ENCODE measurements around the gene PRKN.
"Not testable (repeated sequence)": the region's sequence is repeated elsewhere in the genome, so short reads cannot be mapped to it uniquely, and the experiment has no call there.

Gene PRKN

DNA sequence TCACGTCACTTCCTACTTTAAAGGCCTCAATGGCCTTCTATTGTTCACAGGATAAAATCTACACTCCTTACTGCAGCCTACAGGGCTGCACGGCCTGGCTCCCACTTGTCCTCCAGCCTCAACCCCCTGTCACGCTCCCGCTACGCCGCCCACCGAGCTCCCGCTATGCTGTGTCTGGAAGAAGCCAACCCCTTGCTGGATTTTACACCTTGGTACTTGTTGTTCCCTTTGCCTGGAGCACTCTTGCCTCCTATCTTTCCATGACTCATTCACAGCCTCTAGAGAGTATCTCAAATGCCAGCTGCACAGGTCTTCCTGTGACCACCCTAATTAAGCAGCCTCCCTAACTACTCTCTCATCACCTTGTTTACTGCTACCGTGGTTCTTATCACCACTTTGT is 259.9 kb downstream of the PRKN start:
- no peak overlapping the region for H3K4me3 ChIP-seq (ENCODE audit: low read depth, low read length)

DNA sequence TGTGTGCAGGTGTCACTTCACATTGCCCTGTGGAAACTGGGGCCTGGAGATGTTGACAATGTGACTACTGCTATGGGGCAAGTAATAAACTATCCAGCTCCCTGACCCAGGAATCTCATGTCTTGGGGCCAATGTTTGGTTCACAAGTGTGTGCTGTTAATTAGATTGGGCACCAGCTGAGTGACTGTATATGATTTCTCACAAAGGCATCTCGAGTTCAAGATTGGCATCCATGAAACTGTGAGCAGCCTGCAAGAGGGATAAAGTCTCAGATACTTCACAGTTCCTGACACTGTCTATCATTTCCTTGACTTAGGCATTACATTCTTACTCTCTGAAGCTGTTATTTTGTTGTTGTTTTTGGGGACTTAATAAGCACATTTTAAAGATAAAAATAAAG is 264.0 kb downstream of the PRKN start:
- no peak overlapping the region for H3K4me3 ChIP-seq (ENCODE audit: low read depth, low read length)

DNA sequence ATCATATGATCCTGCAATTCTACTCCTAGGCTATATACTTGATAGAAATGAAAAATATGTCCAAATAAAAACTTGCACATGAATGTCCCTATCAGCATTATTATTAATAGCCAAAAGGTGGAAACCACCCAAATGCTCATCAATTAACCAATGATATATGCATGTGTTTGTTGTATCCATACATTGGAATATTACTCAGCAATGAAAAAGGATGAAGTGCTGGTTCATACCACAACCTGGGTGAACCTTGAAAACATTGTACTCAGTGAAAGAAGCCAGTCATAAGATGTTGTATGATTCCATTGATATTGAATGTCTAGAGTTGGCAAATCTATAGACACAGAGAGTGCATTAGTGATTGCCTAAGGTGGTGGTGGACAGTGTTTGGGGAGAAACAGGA is 267.6 kb downstream of the PRKN start:
- H3K4me3 ChIP-seq (ENCODE audit: low read depth, low read length), result no peak overlapping the region

DNA sequence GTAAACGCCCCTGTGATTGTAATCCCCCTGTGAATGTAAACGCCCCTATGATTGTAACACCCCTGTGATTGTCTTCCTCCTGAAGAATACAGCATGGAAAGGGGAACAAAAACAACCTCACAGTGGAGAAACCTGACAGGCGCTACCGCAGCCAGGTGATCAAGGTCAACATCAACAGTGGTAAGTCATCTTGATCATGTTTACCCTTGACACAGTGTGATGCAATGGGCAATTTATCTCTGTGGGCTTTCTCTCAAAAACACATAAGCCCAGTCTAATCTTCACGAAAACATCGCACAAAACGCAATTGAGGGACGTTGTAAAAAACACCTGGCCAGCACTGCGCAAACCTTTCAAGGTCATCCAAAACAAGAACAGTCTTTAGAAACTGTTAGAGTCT is 277.2 kb downstream of the PRKN start:
- H3K4me3 ChIP-seq (ENCODE audit: low read depth, low read length), result no peak overlapping the region

DNA sequence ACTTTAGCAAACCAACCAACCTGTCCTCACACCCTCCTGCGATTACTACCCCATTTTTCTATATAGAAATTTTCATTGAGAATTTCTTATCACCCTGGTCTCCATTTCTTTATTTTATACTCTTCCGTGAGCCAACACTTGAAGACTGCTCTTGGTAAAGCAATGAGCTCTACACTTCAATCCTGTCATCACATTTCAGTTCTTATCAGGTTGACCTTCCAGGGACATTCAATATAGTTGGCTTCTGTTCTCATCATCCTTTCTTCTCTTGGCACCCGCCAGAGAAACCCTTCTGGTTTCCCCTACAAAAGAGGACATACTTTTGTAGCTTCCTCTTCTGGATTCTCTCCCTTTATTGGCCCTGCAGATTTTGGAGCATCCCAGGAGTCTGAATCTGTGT is 279.3 kb downstream of the PRKN start:
- H3K4me3 ChIP-seq (ENCODE audit: low read depth, low read length), result no peak overlapping the region

DNA sequence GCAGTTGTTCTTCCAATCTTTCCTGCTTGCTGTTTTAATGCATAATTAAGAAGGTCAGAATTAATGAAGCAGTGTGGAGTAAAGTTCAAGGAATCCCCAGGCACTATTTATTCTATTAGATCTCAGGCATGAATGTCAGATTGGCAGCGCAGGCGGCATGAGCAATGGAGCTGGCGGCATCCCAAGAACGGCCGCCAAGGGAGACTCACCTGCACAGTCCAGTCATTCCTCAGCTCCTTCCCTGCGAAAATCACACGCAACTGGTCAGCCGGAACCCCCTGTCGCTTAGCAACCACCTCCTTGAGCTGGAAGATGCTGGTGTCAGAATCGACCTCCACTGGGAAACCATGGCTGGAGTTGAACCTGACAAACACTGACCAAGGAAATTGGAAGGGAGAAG is 284.5 kb downstream of the PRKN start:
- H3K4me3 ChIP-seq (ENCODE audit: low read depth, low read length), result no peak overlapping the region

DNA sequence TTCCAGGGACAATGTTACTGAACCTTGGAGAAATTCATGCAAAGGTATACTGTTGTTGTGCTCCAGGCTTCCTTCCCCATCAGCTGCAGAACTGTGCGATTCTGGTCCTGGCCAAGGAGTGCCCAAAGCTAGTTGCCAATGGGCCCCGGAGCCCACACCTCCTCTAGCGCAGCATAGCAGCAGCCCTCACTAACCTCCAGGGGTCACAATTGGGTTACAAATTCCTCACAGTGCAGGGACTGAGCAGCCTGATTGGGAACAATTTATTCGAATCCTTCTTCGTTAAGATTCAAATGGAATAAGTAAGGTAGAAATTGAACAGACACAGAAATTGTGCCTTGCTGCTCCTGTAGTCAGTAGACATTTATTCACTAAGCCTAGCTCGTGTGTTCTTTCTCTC is 284.9 kb downstream of the PRKN start:
- H3K4me3 ChIP-seq (ENCODE audit: low read depth, low read length), result no peak overlapping the region

DNA sequence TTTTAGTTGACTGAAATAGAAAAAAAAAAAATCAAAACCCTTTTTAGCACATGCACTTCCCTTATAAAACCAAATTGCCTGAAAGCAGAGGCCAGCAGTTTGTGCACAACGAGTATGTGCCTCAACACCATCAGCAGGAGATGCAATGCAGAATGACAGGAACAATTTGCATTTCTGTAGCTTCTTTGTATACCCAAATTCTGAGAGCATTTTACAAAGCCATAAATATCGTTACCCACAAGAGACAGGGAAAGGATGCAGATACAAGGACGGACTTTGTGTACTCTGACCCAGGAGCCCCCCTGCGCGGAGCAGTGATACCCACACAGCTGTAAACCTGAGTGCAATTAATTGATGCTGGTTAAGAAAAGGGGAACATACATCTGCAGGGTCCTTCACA is 285.6 kb downstream of the PRKN start:
- H3K4me3 ChIP-seq (ENCODE audit: low read depth, low read length), result no peak overlapping the region

DNA sequence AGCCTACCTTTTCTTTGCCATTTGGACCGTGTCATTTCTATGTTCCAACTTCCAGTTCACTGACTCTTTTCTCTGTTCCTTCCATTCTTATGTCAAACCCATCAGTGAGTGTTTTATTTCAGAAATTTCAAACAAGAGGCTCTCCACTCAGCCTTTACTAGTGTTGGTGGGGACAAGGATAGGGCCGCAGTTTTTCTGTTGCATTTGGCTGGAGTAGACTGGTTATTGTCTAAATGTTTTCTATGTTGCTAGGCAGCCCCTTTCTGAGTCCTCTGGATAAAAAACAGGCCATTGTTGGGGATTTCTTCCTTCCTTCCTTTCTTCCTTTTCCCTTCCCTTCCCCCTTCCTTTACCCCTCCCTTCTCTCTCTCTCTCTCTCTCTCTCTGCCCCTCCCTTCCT is 288.6 kb downstream of the PRKN start:
- H3K4me3 ChIP-seq (ENCODE audit: low read depth, low read length), result no peak overlapping the region

DNA sequence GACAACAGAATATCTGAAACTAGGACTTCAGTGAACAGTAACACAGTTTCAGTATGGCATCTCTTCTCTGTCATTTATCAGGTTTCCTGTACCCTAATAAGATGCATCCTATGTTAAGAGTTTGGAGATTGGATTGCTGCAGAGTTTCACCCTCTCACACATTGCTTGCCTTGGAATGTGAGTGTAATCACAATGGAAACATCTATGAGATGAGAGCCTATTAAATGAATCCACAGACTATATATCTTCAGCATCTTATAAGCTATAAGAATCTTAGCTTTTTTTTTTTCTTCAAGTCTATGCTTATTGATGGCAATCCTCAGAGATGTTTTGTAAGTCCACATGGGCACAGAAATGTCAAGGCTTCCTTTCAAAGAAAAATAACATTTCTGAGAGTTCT is 292.5 kb downstream of the PRKN start:
- no peak overlapping the region for H3K4me3 ChIP-seq (ENCODE audit: low read depth, low read length)

DNA sequence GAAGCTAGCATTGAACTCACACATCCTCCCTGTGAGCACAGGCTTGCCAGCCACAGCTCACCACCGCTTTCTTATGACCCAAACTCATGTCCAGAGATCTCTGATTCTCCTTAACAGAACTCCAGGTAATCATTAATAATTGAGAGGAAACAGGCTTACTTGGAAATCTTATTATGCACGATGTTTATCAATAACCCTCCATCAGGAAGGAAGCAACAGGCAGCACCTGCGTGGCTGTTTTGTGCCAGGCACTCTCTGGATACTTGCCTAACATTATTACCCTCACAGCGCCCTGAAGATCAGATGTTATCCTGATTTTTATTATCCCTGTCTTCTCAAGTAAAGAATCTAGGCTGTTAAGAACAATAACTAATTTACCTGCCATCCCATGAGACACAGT is 306.6 kb downstream of the PRKN start:
- no peak overlapping the region for H3K4me3 ChIP-seq (ENCODE audit: low read depth, low read length)

DNA sequence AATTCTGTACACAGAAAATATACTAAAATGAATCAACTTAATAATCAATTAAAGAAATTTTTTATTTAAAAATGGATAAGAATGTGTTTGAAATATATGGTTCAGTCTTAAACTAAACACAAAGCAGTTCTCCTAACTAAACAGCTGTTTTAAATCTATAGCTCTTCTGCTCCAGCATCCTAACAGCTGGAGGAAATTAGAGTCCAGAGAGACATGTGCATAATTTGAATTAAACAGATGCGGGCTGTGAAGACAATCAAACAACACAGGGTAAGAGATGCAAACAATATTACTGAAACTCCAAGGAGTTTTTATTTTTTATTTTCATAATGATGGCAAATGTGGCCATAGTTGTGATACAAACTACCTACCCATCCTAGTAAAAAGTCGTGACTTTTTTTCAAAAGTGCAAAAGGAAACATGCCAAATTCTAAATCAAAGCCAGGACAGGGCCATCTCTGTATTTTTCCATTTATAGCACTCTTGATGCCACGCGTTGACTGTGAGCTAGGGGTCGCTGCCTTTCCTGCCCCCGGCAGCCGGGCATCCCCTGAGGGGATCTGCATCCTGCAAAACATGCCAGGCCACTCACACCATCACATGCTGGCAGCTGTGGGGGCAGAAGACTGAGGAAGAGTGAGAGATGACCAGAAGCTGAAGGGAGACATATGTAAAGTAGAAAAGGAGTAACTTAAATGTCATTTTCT is 310.6 kb downstream of the PRKN start:
- no peak overlapping the region for H3K4me3 ChIP-seq (ENCODE audit: low read depth, low read length)

DNA sequence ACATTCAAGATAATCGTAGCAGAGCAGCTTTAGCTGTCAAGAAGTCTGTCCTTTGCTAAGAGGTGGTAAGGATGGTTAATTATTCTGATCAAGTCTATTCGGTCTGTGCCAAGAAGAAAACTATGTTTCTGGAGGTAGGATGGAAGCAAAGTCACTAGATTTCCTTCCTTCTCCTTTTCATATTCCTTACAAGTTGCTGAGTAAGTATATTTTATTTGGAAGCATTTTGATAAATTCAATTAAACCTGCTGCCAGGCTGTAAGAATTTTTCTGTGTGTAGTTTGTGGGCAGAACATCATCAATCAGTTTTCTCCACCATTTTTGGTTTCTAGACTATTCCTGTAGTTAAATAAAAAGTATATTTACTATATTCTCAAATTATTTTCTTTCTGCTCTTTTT is 311.3 kb downstream of the PRKN start:
- no peak overlapping the region for H3K4me3 ChIP-seq (ENCODE audit: low read depth, low read length)

DNA sequence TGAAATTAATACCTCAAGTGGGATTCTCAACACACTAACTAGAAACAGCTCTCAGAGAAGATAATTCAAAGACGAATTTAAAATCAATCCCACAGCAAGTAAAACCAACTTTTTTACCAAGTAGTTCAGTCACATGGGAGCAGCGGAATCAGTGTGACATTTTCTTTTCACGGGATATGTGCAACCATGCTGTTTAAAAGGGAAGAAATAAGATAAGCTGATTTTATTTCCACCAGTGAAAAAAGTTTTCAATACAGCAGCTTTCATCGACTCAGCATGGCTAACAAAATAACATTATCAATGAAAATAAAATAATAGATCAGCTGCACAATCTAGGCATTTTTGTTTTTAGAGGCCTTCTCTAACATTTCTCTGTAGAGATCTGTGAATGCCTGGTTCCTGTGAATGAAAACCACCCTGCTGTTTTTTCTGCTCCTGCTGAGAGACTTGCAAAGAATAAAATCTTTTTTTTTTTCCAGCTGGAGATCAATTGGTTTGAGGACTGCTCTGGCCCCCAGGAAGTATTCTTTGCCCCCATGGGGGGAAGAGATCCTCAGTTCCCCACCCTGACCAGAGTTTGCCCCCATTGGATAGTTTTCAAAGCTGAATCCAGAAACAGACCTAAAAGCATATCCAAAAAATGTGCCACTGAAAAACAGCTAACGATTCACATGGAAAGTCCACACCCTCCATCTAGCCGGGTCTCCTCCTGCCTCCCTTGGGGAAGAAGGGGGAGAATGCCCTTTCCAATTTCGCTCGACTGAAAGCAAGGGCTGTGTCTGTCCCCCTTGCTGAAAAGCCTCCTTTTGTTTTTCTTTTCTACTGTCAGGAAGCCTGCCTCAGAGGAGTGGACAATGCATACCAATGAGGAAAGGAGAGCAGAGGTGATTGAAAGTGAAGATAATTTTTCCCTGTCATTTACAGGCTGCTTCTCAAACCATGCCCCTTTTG is 317.6 kb downstream of the PRKN start:
- H3K4me3 ChIP-seq (ENCODE audit: low read depth, low read length), result no peak overlapping the region

DNA sequence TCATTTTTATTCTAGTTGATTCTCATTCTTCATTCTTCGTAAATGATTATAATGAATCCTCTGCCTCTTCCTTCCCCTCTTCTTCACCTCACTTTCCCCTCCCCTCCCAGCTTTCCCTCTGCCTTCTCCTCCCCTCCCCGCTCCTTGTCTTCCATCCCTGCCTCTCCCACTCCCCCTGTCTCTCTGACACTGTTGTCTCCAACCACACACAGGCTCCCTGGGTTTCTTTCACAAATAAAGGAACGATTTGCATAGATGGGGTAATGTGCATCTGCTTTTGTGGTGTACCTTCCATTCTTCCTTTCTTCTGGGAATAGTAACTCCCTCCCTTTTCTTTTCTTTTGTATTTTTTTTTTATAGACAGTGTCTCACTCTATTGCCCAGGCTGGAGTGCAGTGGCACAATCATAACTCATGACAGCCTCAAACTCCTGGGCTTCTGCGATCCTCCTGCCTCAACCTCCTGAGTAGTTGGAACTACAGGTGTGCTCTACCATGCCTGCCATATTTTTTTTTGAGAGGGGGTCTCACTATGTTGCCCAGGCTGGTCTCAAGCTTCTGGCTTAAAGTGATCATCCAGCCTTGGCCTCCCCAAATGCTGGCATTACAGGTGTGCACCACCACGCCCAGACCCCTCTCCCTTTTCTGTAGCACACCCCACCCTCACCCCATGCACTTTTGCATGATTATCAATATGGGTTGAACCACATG is 318.6 kb downstream of the PRKN start:
- H3K4me3 ChIP-seq (ENCODE audit: low read depth, low read length), result no peak overlapping the region

DNA sequence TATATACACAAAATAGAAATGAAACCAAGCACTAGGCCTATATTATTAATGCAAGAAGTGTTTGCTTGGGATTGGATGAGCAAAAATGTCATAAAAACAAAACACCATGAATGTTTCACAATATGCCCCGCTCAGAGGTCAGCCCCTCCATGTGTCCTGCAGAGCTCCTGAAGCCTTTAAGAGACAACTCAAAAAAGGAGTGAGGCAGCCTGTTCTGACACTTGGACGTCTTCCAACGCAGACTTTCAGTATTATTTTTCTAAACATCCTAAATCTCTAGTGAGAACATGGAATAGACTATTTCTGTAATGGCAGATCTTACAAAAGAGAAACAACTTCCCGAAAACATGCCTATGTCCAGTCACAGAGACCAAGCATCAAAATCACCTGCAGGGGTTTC is 322.6 kb downstream of the PRKN start:
- H3K4me3 ChIP-seq (ENCODE audit: low read depth, low read length), result no peak overlapping the region

DNA sequence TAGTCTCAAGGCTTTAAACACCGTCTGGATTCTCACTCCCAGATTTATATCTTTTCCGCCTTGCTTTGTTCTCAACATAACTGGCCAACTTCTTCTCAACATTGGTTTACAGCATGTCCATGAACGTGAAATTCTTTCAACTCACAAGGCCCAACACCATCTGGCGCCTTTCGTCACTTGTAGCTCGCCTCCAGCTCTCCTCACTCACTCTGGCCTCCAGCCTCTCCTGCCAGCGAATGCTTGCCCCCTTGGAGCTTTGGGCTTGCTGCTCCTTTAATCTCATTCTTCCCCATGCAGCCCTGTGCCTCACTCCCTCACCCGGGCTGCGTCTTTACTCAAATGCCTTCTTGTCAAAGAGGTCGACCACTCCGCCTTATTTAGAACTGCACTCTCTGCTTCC is 324.5 kb downstream of the PRKN start:
- no peak overlapping the region for H3K4me3 ChIP-seq (ENCODE audit: low read depth, low read length)

DNA sequence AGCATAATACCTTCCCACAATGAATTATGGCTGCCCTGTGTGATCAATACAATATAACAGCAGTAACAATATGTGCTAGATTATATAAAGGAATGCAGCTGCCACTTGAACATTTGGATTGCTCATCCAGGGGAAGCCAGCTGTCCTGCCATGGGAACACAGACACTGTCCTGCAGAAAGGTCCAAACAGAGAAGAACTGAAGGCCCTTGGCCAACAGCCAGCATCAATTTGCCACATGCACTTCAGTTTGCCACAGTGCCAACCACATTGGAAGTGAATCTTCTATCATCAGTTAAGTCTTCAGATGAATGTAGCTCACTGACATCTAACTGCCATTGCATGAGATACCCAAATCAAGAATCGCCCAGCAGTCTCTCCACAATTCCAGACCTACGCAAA is 332.4 kb downstream of the PRKN start:
- H3K4me3 ChIP-seq (ENCODE audit: low read depth, low read length), result no peak overlapping the region

DNA sequence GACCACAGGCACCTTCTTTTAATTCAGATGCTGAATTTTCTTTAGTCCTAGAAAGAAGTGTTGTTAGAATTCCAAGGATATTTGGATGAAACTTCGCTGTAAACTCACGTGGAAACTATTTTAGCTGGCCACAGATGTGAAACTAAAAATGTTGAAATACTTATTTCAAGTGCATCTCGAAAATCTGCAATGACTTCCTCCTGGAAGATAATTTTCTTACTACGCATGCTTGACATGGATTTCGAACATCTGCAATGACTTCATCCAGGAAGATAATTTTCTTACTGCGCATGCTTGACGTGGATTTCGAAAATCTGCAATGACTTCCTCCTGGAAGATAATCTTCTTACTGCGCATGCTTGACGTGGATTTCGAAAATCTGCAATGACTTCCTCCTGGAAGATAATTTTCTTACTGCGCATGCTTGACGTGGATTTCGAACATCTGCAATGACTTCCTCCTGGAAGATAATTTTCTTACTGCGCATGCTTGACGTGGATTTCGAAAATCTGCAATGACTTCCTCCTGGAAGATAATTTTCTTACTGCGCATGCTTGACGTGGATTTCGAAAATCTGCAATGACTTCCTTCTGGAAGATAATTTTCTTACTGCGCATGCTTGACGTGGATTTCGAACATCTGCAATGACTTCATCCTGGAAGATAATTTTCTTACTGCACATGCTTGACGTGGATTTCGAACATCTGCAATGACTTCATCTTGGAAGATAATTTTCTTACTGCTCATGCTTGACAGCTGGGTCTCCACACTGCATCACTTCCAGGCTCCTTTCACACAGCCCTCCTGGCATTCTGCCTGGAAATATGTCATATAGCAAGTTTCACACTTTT is 336.4 kb downstream of the PRKN start:
- not testable (repeated sequence) for H3K4me3 ChIP-seq (ENCODE audit: low read depth, low read length)

DNA sequence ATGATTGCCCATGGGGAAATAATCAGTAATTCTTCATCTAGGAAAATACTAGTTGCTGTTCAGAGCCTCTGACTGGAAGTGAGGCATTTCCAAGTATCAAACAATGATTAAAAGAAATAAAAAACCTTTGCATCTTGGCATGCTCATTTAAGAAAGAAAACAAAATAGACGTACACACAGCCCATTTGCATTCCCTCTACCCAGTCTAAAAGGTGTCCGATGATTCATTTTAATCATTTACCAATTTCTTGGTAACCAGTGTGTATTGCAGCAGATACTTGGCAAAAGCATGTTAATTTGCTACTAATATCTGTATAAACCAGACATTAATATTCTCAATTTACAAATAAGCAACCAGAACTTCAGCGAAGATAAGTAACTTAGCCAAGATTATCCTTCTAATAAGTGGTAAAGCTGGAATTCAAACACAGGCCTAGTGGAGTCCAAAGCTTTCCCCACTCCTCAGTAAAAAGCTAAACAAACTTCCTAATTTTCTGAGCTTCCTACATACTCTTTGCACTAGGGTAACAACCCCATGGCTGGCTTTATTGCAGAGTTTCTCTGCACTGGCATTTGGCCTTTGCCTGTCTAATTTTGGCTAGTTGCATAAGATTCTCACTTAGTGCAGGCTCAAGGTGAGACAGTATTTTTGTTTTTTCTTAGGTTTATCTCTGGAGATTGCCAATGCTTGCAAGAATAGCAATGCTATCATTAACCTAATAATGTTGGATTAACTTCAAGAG is 338.1 kb downstream of the PRKN start:
- no peak overlapping the region for H3K4me3 ChIP-seq (ENCODE audit: low read depth, low read length)
